GM23338 (cell line): Measurements from ENCODE around the gene CERK. TPM values are rescaled to one million over a fixed set of nuclear protein-coding genes. Genes with fewer than 3 reads are reported as not detected.

ENCODE experiments used
- ATAC-seq: fragments of 200-7000 bp; cut with Tn5 transposase; 3 replicates; pipeline ENCODE4 v1.9.1; 2020
- DNase-seq: peaks from one replicate; pipeline ENCODE4 v3.0.0-alpha.2; 2015; ENCODE audit warnings: low spot score
- H2AFZ ChIP-seq: fragments of 200-600 bp; sonication (generic); 2 replicates; pipeline ENCODE4 v1.8.0; 2016; ENCODE audit warnings: antibody characterized with exemption, mild to moderate bottlenecking, moderate library complexity
- H3F3A ChIP-seq: fragments of 200-600 bp; sonication (generic); replicated peaks from 2 replicates; pipeline ENCODE4 v1.8.0; 2017; ENCODE audit warnings: antibody characterized with exemption, mixed run types, low read depth
- H3K27ac ChIP-seq: fragments of 200-600 bp; sonication (generic); 2 replicates; pipeline ENCODE4 v1.6.1; 2016; ENCODE audit warnings: low read depth
- H3K27me3 ChIP-seq: fragments of 200-600 bp; sonication (generic); 2 replicates; pipeline ENCODE4 v1.8.0; 2016; ENCODE audit warnings: mild to moderate bottlenecking, mixed run types, moderate library complexity; ENCODE audit not compliant: insufficient read depth
- H3K36me3 ChIP-seq: fragments of 200-600 bp; sonication (generic); 2 replicates; pipeline ENCODE4 v1.8.0; 2016; ENCODE audit warnings: mild to moderate bottlenecking; ENCODE audit not compliant: insufficient read depth
- H3K4me1 ChIP-seq: fragments of 200-600 bp; sonication (generic); 2 replicates; pipeline ENCODE4 v1.8.0; 2016; ENCODE audit warnings: mild to moderate bottlenecking, moderate library complexity; ENCODE audit not compliant: insufficient read depth
- H3K4me2 ChIP-seq: fragments of 200-600 bp; sonication (generic); 2 replicates; pipeline ENCODE4 v1.7.1; 2017; ENCODE audit warnings: mixed run types
- H3K4me3 ChIP-seq: fragments of 200-600 bp; sonication (generic); 2 replicates; pipeline ENCODE4 v1.6.1; 2016; ENCODE audit warnings: mixed run types
- H3K79me2 ChIP-seq: fragments of 200-600 bp; sonication (generic); replicated peaks from 2 replicates; pipeline ENCODE4 v1.8.0; 2017; ENCODE audit warnings: mild to moderate bottlenecking; ENCODE audit not compliant: insufficient read depth
- H3K9me2 ChIP-seq: fragments of 200-600 bp; sonication (generic); 2 replicates; pipeline ENCODE4 v1.8.0; 2017; ENCODE audit not compliant: insufficient read depth
- H4K20me1 ChIP-seq: fragments of 200-600 bp; sonication (generic); replicated peaks from 2 replicates; pipeline ENCODE4 v1.8.0; 2017; ENCODE audit warnings: mild to moderate bottlenecking; ENCODE audit not compliant: insufficient read depth
- H3K27ac Mint-ChIP-seq: 2 replicates; pipeline ENCODE4 v1.8.0; 2020; ENCODE audit warnings: inconsistent platforms, mild to moderate bottlenecking, moderate library complexity, mixed read lengths
- H3K27me3 Mint-ChIP-seq: 3 replicates; pipeline ENCODE4 v1.8.0; 2022; ENCODE audit warnings: low read depth, mild to moderate bottlenecking, moderate library complexity, mixed read lengths, inconsistent platforms; ENCODE audit not compliant: insufficient read depth, poor library complexity
- H3K36me3 Mint-ChIP-seq: 3 replicates; pipeline ENCODE4 v1.8.0; 2021; ENCODE audit warnings: low read depth, mild to moderate bottlenecking, inconsistent platforms, moderate library complexity, mixed read lengths
- H3K4me1 Mint-ChIP-seq: 3 replicates; pipeline ENCODE4 v1.8.0; 2020; ENCODE audit warnings: mild to moderate bottlenecking, inconsistent platforms, mixed read lengths
- H3K4me3 Mint-ChIP-seq: 3 replicates; pipeline ENCODE4 v1.8.0; 2021; ENCODE audit warnings: moderate library complexity, mild to moderate bottlenecking, inconsistent platforms, mixed read lengths
- H3K9me3 Mint-ChIP-seq: 3 replicates; pipeline ENCODE4 v1.8.0; 2020; ENCODE audit warnings: moderate library complexity, mild to moderate bottlenecking, inconsistent platforms, mixed read lengths
- EZH2 ChIP-seq: fragments of 200-600 bp; sonication (generic); IDR thresholded peaks from one replicate; pipeline ENCODE4 v1.8.0; 2017; ENCODE audit warnings: antibody characterized with exemption, mild to moderate bottlenecking, low read depth; ENCODE audit not compliant: unreplicated experiment
- JUNB ChIP-seq: IDR thresholded peaks from one replicate; pipeline ENCODE4 v1.6.1; 2016; ENCODE audit warnings: antibody characterized with exemption; ENCODE audit not compliant: unreplicated experiment
- POLR2AphosphoS5 ChIP-seq: IDR thresholded peaks from 2 replicates; pipeline ENCODE4 v1.6.1; 2016; ENCODE audit warnings: antibody characterized with exemption, low read depth
- polyA plus RNA-seq: library from polyadenylated mRNA; unstranded; fragments of >200 nt; fragmentation: Nextera tagmentation; extraction: Ambion mirVana; gene quantifications from 2 replicates; pipeline ENCODE4 v1.2.1, GENCODE V29; 2016
- total RNA-seq: library from RNA; depleted of rRNA; stranded (reverse); fragments of >200 nt; shearing (Covaris generic); gene quantifications from 2 replicates; pipeline ENCODE4 v1.2.3, GENCODE V29; 2014
- TF ChIP-seq, protein P1 (sequence below), 2 experiments: fragments of 200-600 bp in 1 of 2; sonication (generic) in 1 of 2; conservative IDR thresholded peaks; 2 replicates each; pipeline versions ENCODE4 v1.5.1 to v1.6.1; 2016 to 2017; ENCODE audit warnings: antibody characterized with exemption in 2 of 2, low read depth in 2 of 2, mild to moderate bottlenecking in 2 of 2, moderate library complexity in 1 of 2
- TF ChIP-seq, protein P2 (sequence below): IDR thresholded peaks from 2 replicates; pipeline ENCODE4 v1.6.1; 2016; ENCODE audit warnings: antibody characterized with exemption

CERK gene
- total and polyA plus RNA-seq, 2 experiments from 2014 or later = 12.7 to 62.9 TPM

DNA sequence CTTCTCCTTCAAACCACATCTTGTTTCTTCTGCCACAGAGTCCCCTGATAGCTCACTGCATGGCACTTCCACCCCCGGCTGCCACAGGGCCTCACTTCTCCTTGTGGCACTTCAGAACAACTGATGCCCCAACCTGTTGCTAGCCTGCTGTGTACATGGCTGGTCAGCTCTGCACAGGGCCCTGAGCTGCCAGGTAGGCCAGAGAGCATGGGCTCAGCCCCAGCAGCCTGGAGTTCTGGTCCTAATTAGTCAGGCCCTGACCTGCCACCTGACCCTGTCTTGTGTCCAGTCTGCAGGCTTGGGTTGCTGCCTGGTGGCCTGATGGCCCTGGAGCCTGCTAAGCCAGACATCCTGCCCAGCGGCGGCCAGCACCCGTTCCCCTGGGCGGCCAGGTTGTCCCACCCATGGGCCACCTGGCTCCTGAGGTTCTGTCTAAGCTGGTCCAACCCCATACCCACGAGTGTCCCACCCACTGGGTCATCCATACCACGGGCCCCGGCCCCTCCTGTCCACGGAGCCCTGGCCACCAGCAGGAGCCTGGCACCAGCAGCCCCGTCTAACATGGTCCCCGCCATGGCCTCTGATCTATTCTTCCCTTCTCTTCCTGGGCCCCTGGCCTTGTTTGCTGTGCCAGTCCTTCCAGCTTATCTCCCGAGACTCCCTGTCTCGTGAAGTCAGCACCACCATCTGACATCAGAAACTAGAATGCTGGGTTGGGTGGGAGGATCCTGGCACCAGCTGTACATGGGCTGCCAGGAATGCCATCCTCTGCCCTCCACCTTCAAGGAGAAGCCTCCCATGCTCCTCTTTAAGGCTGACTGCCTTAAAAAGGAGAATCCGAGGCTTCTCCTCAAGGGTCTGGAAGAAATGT lies 3.1 kb upstream of the CERK start:
- H3K4me2 ChIP-seq = no peak overlapping the region
- 0 out of 2 replicates have a peak, but pooled peaks cover 3% of the 10 kb centered on the region for H3F3A ChIP-seq
- peaks cover 11% of the 10 kb centered on the region for H3K79me2 ChIP-seq
- H3K4me1 Mint-ChIP-seq = peaks cover 16% of the 10 kb centered on the region
- H3K27me3 ChIP-seq = no peaks in the 10 kb centered on the region
- H3K4me1 ChIP-seq = peaks cover 12% of the 10 kb centered on the region
- H3K4me3 ChIP-seq = no peak overlapping the region
- H3K27ac Mint-ChIP-seq = no peak overlapping the region
- no peak overlapping the region for H3K27ac ChIP-seq
- H4K20me1 ChIP-seq = no peaks in the 10 kb centered on the region
- H3K27me3 Mint-ChIP-seq = peaks cover 14% of the 10 kb centered on the region
- no peaks in the 10 kb centered on the region for H3K36me3 ChIP-seq
- no peak overlapping the region for H3K4me3 Mint-ChIP-seq
- DNase-seq (no peak), ATAC-seq (no peak)
- no peak for TF ChIP-seq POLR2AphosphoS5
- TF ChIP-seq EZH2 = no peak
- TF ChIP-seq JUNB = no peak
- H3K9me2 ChIP-seq = no peaks in the 10 kb centered on the region
- no peaks in the 10 kb centered on the region for H3K36me3 Mint-ChIP-seq
- no peak overlapping the region for H2AFZ ChIP-seq
- H3K9me3 Mint-ChIP-seq = no peaks in the 10 kb centered on the region

DNA sequence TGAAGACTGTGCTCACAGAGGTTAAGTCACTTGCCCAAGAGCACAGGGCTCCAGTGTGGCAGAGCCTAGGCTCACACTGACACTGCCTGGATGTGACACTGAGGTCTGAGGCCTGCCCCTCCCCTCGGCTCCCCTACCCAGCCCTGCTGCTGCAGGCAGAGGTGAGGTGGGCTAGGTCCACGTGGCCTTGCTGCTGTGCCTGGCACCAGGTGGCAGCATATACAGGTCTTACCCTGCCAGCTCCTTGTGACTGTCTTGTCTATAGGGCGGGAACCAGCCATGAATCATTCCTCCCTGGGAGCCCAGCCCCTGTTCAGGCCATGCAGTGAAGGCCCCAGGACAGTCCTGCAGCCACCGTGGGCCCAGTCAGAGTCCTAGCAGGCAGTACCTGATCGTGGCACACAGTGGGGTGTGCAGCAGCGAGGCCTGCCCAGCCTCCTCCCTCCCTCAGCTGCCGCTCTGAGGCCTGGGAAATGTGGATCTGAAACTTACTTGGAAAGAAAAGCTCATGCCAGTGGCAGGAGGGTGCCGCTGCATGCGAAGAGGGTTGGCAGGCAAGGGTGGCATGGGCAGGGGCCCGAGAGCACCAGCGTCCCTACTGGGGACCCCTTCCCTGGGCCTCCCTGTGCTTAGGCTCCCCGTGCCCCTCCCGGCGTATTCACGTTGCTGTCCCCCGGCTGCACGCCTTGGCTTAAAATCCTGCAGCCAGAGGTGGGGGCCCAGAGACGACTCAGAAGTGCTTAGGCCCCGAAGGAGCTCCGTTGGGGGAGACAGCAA lies 1.2 kb upstream of the CERK start:
- no peaks in the 10 kb centered on the region for H3K27me3 ChIP-seq
- peaks cover 19% of the 10 kb centered on the region for H3K4me1 ChIP-seq
- Mint-ChIP-seq H3K9me3 (no peaks in the 10 kb centered on the region), H3K27ac (no peak overlapping the region), H3K4me3 (peak overlapping the region; percentile 71; the same call in 2 of the 3 replicates), H3K4me1 (peaks cover 30% of the 10 kb centered on the region), H3K27me3 (peaks cover 15% of the 10 kb centered on the region), H3K36me3 (0 out of 3 replicates have a peak, but pooled peaks cover 2% of the 10 kb centered on the region)
- no peaks in the 10 kb centered on the region for H3K36me3 ChIP-seq
- peak overlapping the region; percentile 84; the same call in 1 of the 2 replicates for H3K4me3 ChIP-seq
- DNase-seq (peak; percentile 52), ATAC-seq (peak; percentile 17)
- H3K79me2 ChIP-seq = peaks cover 29% of the 10 kb centered on the region
- H2AFZ ChIP-seq = peak overlapping the region; percentile 85
- peaks cover 4% of the 10 kb centered on the region for H4K20me1 ChIP-seq
- peak overlapping the region; percentile 85 for H3K4me2 ChIP-seq
- no peaks in the 10 kb centered on the region for H3K9me2 ChIP-seq
- TF ChIP-seq, protein P1, sequence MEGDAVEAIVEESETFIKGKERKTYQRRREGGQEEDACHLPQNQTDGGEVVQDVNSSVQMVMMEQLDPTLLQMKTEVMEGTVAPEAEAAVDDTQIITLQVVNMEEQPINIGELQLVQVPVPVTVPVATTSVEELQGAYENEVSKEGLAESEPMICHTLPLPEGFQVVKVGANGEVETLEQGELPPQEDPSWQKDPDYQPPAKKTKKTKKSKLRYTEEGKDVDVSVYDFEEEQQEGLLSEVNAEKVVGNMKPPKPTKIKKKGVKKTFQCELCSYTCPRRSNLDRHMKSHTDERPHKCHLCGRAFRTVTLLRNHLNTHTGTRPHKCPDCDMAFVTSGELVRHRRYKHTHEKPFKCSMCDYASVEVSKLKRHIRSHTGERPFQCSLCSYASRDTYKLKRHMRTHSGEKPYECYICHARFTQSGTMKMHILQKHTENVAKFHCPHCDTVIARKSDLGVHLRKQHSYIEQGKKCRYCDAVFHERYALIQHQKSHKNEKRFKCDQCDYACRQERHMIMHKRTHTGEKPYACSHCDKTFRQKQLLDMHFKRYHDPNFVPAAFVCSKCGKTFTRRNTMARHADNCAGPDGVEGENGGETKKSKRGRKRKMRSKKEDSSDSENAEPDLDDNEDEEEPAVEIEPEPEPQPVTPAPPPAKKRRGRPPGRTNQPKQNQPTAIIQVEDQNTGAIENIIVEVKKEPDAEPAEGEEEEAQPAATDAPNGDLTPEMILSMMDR (conservative IDR thresholded peaks at IDR 0.05; ENCODE audit: low read depth in 2 of 2) = peak in 1 of 2 experiments; percentile 34; a peak in 2 of 4 replicates
- TF ChIP-seq, protein P2, sequence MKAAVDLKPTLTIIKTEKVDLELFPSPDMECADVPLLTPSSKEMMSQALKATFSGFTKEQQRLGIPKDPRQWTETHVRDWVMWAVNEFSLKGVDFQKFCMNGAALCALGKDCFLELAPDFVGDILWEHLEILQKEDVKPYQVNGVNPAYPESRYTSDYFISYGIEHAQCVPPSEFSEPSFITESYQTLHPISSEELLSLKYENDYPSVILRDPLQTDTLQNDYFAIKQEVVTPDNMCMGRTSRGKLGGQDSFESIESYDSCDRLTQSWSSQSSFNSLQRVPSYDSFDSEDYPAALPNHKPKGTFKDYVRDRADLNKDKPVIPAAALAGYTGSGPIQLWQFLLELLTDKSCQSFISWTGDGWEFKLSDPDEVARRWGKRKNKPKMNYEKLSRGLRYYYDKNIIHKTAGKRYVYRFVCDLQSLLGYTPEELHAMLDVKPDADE = no peak
- H3F3A ChIP-seq = peaks cover 13% of the 10 kb centered on the region; the same call in 1 of the 2 replicates
- H3K27ac ChIP-seq = no peak overlapping the region
